Measurements from ENCODE around the gene KCNH8. TPM values are rescaled to one million over a fixed set of nuclear protein-coding genes. Genes with fewer than 3 reads are reported as not detected.

KCNH8 gene
- polyA plus RNA-seq, 1 donor = 1.8 TPM

DNA sequence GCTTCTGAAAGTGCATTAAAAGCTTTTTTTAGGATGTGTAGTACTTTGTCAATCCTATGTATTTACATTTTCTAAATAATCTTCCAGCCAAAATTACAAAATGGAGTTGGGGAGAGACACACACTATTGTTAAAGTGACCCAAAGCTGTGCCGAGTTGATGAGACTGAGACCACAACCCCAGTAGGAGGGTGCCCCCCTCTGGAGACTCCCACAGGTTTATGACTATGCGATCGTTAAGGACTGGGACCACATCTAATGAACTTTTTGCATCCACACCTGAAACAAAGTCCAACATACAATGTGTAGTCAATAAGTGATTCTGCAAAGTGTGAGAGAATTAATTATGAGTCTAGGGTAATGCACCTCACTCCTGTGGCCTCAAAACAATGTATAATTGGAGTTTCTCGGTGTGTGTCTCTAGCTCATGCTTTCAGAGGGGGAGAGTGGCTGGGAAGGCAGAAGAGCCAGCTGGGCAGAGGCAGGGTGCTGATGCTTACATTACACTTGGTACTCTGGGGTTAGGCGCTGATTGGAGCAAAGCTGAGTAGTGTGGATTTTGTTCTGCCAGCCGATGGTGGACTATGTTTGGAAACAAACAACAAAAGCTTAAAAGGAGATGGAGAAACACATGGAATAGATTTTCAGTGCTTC lies 102.8 kb downstream of the KCNH8 start:
- DNase-seq = no peak

GRCh38 chr3:19254189-19254588 lies 105.9 kb downstream of the KCNH8 start:
- no peak for DNase-seq

DNA sequence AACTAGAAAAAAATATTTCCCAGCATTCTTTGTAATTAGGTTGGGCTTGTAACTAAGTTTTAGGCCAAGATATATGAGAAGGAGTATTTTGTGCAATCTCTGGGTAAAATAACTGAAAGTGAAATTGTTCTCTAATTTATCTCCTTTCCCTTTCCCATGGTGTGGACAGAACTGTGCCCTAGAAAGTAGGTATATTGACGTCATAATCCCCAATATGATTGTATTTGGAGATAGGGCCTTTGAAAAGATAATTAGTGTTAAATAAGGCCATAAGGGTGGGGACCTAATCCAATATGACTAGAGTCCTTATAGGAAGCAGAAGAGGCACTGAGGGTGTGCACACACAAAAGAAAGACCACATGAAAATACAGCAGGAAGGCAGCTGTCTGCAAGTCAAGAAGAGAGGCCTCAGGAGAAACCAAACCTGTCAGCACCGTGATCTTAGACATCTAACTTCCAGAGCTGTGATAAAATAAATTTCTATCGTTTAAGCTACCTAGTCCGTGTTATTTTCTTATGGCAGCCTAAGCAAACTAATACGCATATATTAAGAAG lies 106.6 kb downstream of the KCNH8 start:
- DNase-seq = no peak

DNA sequence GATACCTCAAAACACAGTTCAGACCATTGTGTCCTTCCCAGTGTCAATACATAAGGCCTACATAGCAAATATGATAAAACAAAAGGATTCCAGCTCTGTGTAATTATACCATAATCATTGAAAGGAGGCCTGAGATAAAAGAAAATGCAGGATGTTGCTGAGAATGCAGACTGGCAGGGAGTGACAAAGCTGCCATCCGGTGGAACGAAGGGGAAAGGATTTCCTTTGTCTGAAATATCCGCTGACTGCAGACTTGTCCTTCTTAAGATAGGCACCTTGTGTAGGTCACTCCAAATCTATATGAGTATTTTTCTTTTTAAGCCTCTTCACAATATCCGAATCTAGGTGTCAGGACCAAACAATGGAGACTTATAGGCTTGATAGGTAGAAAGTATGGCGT lies 108.0 kb downstream of the KCNH8 start:
- no peak for DNase-seq

- no peak for DNase-seq
Measured at GRCh38 chr3:19263606-19264005, 115.3 kb downstream of the KCNH8 start.

DNA sequence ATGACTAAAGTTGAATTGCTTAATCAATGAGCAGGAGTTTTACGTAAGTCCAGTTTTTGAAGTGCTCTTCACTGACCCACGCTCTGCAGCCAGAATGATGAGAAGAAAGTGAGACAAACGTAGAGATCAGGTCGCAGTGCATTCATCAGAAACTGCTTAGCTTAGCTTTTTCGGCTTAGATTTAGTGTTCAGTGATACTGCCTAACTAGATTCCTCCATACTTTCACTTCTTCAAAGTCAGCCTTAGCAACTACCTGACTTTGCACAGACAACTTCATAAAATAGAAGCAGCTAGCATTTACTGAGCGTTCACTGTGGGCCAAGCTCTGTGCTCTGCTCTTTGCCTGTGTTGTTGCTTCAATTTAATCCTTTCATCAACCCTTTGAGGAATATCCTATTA lies 116.1 kb downstream of the KCNH8 start:
- DNase-seq = peak; percentile 2

- DNase-seq = no peak
Measured at GRCh38 chr3:19267040-19267439, 118.7 kb downstream of the KCNH8 start.

DNA sequence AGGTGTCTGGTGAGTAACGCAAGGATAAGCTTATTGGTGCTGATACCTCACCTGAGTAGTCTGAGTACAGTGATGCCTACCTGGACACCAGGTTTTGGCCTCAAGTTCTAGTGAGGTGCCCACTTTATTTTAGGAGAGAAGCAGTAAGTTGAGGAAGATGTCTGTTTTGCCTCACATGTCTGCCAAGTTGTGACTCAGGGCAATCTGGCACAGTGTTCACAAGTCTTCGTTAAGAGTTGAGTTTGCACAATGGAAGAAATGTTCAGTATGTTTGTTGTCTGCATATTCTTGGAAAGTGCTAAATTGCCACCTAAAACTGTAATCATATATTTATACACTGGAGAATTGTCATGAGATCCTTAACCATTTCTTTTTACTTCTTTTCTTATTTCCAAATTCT lies 122.2 kb downstream of the KCNH8 start:
- no peak for DNase-seq

DNA sequence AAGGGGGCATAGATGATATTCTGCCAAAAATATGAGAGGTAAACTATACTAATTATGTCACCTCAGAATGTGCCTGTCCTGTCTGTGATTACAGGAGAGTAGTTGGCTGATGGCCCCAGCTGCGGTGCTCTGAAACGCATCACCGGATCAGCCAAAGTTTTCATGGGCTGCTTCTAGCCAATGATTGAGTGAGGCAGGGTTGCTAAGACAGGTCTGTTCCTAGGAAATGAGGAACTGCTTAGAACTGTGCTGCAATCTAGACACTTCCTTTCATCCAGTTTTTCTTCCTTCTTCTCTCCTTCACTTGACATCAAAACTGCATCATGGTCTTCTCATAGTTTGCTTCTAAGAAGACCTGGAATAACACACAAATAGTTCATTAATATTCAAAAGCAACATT lies 124.0 kb downstream of the KCNH8 start:
- DNase-seq = no peak

- no peak for DNase-seq
Measured at GRCh38 chr3:19273091-19273490, 124.8 kb downstream of the KCNH8 start.

DNA sequence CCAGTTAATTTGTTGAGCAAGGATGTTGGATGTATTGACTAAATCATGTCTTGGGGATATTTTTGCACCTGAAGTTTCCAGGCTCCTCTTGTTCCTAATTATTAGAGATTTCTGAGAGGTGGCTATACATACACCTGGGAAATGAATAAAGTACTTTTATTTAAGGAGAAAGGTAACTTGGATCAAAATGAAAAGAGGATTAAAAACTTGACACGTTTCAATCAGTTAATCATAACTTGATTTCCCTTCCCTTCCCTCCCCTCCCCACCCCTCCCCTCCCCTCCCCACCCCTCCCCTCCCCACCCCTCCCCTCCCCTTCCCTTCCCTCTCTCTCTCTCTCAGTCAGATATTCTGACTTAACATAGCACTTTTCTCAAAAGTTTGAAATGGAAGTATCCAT lies 126.3 kb downstream of the KCNH8 start:
- no peak for DNase-seq

GRCh38 chr3:19284974-19285373 lies 136.7 kb downstream of the KCNH8 start:
- DNase-seq = no peak

- DNase-seq = no peak
Measured at GRCh38 chr3:19293295-19293694, 145.0 kb downstream of the KCNH8 start.

GRCh38 chr3:19295208-19295607 lies 146.9 kb downstream of the KCNH8 start:
- no peak for DNase-seq

DNA sequence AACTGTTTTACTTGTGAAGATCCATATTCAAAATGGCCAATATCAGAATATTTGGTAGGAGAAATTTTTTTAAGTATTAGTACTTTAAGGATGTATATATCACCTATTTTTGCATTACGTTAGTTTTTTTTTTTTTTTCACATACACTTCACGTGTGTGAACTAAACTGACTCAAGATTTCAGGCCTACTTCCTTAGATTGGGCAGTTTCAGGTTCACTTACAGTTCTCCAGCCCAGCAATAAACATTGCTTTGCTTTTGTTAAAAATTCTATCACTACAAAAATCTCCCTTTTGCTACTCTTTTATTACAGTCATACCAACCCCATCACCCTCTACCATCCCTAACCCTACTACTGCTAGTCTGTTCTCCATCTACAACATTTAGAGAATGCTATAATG lies 183.6 kb downstream of the KCNH8 start:
- no peak for DNase-seq

DNA sequence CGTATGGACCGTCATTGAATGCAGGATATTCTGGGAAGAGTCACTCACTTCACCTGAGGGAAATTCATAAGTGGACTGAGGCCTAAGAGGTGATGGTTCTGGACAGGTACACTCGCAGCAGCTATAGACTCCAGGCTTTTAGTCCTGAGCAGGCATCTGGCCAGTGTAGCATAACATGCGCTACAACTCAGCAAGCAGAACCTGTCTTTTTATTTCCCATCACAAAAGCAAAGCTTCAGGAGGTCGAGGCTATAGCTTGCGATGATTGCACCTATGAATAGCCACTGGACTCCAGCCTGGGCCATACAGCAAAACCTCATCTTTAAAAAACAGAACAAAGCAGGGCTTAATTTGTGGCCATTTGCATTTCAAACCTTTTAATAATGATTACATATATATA lies 185.8 kb downstream of the KCNH8 start:
- DNase-seq = no peak

DNA sequence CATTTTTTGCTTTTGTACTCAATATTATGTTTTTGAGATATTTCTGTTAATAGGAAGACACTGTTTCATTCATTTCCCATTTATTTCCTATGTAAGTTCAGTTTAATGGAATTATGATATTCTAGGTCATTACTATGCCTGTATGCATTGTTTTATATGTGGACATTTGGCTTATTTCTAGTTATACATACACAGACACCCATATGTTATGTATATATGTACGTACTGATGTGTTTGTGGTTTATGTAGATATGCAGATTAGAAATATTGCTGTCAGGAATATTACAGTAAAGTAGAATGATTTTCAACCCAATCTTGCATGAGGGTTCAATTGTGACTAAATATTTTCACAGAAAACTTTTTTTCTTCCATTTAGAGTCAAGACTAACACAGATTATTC lies 190.5 kb downstream of the KCNH8 start:
- DNase-seq = no peak

- no peak for DNase-seq
Measured at GRCh38 chr3:19342389-19342788, 194.1 kb downstream of the KCNH8 start.

- DNase-seq = no peak
Measured at GRCh38 chr3:19346759-19347158, 198.4 kb downstream of the KCNH8 start.

DNA sequence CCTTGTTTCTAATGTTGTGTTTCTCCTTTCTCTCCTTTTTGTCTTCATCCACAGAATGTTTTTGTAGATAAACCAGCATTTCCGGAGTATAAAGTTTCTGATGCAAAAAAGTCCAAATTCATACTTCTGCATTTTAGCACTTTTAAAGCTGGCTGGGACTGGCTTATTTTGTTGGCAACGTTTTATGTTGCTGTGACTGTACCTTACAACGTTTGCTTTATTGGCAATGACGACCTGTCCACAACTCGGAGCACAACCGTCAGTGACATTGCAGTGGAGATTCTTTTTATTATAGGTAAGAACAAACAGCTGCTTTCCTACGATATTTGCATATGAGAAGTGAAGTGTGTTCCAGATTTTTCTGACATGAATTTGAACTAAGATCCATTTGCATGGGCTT lies 199.4 kb downstream of the KCNH8 start:
- no peak for DNase-seq

DNA sequence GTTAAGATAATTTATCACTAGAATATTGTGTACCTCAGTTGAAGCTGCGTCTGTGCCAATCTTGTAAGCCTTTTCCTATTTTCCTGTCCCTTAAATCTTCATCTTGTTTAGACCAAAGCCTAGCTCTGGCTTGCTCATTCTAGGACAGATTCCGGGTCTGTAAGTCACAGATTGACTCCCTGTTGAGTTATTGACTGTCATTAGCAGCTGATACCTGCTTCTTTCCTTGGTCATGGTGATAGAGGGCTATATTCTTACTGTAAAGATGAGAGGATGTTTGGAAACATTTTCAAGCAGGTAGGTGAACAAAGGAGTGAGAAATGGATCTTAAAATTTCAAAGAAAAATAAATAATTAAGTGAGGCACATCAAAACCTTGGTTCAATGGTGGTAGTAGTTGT lies 200.2 kb downstream of the KCNH8 start:
- no peak for DNase-seq

DNA sequence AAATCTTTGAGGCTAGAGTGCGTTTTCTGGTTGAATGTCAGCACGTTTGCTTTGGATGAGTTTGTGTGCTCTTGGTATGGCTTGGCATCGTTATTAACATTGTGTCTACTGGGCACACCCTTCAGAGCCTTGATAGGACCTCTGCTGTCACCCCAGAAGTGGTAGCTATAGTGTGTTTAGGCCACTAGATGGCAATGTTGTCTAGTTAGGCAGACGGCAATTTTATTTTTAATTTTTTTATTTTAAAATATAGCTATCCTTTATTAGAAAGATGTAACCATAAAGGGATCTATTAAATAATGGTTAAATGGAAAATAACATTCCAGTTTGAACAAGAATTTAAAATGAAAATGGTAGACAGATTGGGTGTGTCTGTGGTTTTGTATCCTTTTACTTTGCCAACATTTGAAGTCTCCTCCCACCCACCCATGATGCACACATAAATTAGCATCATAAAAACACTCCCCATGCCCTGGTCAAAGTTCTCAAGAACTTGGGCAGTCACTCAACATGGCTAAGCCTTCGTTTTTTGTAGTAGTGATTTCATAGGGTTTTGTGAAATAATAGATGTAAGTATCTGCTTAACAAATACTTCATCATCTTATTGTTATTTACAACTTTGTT lies 200.7 kb downstream of the KCNH8 start:
- DNase-seq = no peak

DNA sequence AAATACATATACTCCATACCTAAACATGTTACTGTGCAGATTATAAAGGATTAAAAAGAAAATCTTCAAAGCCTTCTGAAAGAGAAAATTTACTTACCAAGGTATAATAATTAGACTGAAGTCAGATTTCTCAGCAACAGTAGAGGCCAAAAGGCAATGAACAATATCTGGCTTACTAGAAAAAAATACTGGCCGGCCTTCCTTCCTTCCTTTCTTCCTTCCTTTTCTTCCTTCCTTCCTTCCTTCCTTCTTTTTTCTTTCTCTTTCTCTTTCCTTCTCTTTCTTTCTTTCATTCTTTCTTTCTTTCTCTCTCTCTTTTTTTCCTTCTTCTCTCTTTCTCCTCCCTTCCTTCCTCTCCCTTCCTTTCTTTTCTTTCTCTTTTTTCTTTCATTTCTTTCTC lies 209.6 kb downstream of the KCNH8 start:
- no peak for DNase-seq

DNA sequence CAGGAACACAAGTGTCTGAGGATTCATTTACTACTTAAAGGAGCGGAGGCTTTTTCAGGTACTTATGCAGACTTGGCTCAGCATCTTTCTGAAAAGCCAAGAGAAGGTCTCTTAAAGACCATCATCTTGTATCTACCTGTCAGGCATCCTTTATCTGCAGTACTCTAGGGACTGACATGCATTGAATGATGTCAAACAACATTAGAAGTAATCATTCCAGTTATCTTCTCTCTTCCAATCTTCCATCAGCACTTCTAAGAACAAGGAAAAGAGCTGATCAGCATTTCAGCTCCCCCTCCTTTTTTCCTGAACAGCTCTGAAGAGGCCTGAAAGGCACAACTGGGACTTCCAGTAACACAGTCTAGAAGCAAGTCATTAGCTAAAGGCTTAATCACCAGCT lies 214.8 kb downstream of the KCNH8 start:
- DNase-seq = no peak

All from left kidney (tissue), 2 donors.